EL (cell line): ENCODE measurements around the gene ROBO1.
"Not testable (repeated sequence)": the region's sequence is repeated elsewhere in the genome, so short reads cannot be mapped to it uniquely, and the experiment has no call there.

Source experiments
- DNase-seq: peaks from one replicate; pipeline ENCODE4 v3.0.0-alpha.2; 2016

ROBO1 gene

DNA sequence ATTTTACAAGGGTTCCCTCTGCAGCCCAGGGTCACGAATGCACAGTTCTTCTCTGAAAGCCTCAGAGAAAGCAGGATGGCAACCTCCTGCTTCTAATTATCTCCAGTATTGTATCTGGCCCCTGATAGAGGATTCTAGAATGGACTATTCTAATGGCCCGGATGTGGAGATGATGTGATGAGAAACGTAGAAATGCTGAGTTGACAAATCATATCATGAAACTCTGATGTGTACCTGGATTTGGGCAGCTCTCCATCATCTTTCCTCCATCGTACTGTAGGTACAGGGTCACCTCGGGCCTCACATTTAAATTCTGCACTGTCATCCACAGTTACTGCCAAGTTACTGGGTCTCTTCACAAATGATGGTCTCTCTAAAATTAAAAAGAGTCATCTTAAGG lies 1050.8 kb downstream of the ROBO1 start:
- no peak for DNase-seq

DNA sequence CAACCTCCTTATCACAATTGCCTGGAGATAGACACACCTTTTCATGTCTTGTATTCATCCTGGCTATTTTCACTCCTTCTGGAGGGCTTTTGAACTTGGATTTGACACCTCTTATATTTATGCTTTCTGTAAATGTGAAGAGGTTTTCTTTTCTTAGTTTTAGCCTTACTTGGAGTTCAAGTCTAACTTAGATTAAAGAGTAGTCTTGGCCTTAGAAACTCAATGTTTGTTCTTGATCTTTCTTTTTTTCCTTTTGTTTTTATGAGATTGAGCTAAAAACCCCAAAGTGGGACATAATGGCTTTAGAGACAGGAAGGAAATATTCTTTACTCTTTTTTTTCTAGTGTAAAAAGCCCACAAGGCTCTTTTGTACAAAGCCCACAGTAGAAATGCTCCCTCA lies 1054.9 kb downstream of the ROBO1 start:
- no peak for DNase-seq

DNA sequence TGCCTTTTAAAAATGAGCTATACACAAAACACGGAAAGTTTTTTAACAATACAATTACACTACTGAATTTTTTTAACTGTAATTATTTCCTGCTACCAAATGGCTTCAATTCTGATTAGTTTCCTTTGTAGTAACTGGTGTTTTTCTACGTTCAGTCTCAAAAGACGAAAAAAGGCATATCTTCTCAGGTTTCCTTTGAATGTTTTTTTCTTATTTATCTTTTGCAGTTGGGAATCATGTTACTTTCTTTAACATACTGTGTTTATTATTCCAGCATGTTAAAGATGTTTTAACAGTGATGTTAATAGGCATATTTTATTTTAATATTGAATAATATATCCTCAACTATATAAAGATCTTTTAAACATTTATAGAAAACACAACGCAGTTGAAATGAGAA lies 1055.5 kb downstream of the ROBO1 start:
- no peak for DNase-seq

DNA sequence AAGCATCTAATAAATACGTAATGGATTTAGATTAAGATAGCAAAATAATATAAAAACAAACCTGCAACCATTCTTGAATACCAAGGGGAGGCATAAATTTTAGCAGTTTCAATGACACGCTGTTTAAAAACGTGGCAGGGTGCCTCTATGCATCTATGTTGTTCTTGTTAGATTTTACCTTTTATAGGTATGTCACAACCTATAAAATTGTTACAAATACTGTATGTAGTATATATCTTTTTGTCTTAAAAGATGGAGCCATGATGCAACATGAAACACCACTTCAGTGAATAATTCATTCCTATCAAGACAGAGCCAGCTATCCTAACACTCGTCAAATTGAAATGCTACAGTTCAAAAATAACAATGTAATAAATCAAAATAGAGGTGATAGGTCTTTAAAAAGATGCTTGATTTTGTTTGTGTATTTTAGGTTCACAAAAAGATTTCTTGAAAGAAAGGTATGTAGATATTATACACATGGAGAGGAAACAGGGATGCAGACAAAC lies 1059.2 kb downstream of the ROBO1 start:
- DNase-seq, result no peak

DNA sequence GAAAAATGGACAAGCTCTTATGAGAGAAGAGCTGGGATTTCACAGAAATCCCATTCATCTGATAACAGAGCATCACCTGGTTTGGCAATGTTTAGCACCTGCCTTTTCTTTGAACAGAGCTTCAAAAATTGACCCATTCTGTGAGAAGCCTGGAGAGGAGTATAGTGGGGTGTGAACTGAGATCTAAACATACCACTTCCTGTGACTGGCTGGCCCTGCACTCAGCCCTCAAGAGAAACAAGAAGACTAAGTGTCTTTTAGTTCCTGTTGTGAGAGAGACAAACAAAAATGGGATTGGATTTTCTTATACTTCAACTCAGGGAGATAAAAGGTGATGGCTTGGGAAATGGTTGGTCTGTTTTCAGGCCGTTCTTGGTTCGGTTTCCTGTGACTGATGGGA lies 1060.2 kb downstream of the ROBO1 start:
- no peak for DNase-seq

DNA sequence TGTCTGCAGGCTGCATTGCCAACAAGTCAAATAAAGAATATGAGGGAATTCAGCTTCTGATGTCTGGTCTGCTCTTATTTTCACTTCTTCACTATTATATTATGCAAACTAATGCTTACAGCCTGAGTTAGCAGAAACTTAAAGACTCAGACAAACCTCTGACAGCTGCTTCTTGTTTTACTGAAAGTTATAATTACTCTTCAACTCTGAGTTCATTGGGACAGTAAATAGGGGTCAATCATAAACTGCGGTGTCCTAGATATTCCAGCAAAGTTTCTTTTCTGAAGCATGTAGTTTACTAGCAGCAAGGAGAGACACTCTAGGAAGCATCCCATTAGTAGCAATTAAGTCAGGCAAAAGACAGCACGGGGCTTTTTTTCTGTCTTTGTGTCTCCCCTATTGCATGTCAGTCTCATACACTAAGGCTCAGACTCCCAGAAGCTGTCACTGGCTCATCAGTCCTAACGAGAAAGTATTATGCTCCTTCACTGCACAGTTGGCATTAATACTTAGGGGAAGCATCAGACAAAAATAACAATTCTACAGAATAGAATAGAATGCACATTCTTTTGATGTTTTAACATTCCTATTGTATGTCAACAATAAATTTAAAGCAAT lies 1060.8 kb downstream of the ROBO1 start:
- no peak for DNase-seq

DNA sequence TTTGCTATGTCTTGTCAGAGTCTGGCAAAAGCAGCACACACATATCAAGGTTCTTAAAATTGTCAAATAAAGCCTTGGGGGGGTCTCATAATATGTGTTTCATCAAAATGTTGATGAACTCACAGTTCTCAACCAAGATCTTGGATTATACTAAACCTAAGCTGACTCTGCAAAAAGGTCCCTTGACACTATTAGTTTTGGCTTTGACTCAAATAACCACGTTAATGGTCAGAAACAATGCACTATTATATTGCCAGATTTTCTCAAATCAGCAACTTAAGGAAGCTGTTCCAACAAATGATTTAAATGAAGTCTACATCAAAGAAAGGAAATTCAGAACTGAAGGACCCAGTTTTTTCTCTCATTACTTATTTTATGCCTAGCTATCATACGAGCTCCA lies 1063.9 kb downstream of the ROBO1 start:
- DNase-seq, result no peak

DNA sequence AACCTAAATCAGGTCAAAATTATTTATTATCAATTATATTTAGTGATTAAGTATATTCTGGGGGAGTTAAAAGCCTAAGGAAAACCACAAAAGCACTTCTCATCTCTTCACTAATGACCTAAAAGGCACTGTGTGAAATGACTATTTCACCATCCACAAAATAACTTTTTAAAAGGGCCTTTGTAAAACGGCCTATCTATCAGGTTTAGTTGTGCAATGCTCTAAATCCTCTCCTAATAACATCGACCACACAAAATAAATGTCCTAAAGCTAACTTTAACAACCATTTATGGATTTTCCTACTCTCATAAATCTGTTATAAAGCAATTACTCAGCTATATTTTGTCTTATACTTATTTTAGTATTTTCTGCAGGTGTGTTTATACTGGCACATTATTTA lies 1066.3 kb downstream of the ROBO1 start:
- DNase-seq, result no peak

DNA sequence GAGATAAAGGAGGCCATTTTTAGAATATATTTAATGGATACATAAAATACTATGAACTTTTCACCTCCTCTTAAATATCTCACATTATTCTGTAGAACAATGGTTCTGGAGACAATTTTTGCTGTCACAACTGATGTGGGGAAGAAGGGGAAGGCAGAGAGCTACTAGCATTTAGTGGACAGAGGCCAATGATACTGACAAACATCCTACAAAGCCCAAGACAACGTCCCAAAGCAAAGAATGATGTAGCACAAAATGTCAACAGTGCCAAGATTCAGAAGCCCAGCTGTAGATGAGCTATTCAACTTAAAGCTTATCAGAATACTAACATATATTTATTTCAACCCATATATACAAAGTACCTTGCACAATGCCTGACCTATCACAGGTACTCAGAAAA lies 1069.4 kb downstream of the ROBO1 start:
- DNase-seq, result no peak

DNA sequence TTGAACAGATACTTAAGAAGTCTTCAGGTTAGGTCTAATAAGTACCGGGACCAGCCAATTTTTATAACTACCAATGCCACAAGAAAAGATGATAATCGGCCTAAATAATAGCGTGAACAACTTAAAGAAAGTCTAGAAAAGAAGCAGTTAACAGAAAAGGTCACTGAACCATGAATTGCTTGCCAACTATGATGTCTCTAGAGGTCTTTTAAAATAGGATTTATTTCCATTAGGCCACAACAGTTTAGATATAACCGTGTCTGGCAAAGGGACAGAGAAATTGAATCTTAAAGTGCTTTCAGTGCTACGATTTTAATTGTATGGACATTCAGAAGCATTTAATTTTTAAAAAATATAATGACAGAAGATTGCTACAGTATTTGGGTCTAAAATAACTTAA lies 1070.4 kb downstream of the ROBO1 start:
- DNase-seq, result no peak

DNA sequence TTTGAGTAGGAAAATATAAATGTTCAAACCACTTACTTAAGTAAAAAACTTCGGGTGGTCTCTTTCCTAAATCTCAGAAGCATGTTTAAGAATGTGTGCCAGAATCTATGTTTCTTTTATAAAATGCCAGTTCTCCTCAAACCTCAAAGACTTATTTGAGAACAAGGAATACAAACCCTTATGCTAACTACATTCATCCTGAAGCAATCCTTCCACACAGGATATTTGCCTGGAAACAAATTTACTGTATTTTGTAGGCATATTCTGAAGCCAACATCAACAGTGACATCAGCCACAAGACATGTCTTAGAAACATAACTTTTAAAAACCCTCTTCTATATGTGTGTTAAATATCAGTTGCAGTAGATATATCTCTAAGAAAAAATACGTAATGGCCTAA lies 1077.0 kb downstream of the ROBO1 start:
- peak; percentile 18 for DNase-seq

DNA sequence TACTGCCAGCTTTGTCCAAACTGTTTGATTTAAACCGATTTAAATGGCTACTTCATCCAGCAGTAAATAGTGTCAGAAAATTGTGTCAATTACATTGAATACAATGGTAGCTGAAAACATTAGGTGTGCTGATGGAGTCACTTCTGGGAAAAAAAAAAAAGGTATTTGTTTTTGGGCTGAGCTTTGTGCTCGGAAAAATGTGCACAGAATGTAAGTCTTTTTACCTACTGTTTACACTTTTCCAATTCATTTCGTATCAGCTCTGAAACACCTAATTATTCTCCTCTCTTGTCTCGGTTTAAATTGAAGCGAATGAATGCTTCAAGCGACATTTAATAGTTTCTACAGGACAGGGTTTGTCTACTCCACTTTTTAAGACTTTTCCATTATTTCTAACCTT lies 1078.4 kb downstream of the ROBO1 start:
- no peak for DNase-seq

DNA sequence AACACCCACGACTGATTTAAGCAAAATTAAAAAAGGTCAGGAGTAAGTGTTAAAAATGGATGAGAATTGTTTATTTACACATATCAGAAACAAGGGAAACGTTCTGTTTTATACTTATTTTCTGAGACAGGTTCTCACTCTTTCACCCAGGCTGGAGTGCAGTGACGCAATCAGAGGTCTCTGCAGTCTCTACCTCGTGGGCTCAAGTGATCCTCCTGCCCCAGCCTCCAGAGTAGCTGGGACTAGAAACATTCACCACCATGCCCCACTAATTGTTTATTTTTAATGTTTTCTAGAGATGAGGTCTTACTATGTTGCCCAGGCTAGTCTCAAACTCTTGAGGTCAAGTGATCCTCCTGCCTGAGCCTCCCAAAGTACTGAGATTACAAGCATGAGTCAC lies 1080.3 kb downstream of the ROBO1 start:
- no peak for DNase-seq

DNA sequence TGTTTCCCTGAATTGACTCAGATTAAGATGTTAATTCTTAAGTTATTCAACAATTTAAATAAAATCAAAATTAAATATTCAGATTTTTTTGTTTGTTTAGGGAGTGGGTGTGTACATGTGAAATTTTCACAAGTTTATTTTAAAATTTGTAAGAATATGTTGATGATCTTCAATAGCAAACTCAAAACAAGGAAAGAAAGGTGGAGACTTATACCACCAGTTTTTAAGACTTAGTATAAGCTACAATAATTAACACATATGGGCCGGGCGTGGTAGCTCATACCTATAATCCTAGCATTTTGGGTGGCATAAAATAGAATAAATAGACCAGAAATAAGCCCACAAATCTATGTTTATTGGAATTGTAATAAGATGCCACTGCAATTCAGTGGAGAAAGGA lies 1084.5 kb downstream of the ROBO1 start:
- no peak for DNase-seq

DNA sequence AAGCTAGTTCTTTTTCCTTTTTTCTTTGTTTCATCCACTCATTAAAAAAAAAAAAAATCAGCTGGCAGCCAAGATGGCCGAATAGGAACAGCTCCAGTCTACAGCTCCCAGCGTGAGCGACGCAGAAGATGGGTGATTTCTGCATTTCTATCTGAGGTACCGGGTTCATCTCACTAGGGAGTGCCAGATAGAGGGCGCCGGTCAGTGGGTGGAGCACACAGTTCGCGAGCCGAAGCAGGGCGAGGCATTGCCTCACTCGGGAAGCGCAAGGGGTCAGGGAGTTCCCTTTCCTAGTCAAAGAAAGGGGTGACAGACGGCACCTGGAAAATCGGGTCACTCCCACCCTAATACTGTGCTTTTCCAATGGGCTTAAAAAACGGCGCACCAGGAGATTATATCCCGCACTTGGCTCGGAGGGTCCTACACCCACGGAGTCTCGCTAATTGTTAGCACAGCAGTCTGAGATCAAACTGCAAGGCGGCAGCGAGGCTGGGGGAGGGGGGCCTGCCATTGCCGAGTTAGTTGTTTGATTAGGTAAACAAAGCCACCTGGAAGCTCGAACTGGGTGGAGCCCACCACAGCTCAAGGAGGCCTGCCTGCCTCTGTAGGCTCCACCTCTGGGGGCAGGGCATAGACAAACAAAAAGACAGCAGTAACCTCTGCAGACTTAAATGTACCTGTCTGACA lies 1092.5 kb downstream of the ROBO1 start:
- DNase-seq, result not testable (repeated sequence)

DNA sequence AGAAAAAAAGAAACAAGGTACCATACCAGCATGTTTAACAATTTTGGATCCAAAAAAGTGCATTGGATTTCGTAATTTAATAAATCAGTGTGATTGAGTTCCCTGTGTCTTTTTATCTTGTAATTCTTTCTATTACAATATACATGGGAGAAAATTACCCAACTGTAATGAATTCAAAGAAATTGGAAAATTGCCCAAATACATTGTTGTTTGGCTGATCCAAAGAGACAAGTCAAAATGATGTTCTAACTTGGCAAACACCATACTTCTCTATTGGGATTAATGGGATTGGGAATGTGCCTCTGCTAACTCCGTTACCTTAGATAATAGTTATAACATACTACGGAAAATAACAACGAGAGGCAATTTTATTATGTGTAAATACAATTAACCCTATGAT lies 1097.1 kb downstream of the ROBO1 start:
- no peak for DNase-seq

DNA sequence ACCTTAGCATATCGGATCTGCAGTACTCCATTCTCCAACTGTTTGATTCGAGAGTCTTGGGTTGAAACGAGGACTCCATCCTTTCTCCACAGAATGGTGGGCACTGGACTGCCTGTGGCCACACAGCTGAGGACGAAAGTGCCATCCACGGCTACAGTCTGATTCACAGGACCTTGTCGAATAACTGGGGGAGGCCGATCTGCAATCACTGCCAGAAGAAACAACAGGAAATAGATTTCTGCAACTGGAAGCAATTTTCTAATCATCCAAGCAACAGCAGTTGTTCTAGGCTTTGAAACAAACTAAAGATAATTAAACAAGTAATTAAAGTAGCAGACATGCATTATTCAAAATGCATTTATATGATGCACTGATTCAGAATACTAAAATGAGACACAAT lies 1097.7 kb downstream of the ROBO1 start:
- DNase-seq, result no peak

DNA sequence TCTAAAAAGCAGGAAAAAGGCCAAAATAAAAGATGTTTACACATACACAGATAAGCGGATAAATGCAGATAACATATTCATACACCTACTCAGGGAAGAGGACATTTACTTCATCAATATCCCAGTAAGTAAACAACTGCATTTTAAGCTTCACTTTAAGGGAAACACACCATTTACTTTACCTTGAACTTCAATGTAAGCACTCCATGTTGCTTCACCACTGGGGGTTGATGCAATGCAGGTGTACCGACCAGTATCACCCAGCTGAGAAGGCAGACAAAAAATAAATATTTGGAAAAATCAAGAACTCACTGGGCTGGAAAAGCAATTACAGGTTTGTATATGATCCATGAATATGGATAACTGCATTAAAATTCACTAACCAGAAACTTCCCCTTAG lies 1099.5 kb downstream of the ROBO1 start:
- DNase-seq, result no peak

DNA sequence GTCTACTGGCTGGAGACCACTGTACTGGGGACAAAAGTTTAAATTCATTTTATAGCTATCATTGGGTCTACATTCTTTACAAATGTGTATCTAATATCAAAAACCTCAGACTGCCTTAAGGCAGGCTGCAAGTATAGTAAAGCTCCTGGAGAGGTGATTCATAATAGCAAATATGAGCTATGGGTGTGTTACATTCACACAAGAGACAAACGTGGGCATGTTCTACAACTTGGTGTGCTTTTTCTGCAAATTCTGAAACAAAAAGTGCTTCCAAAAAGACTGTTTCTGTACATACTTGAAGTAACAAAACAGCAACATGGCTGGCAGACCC lies 1101.4 kb downstream of the ROBO1 start:
- peak; percentile 68 for DNase-seq

DNA sequence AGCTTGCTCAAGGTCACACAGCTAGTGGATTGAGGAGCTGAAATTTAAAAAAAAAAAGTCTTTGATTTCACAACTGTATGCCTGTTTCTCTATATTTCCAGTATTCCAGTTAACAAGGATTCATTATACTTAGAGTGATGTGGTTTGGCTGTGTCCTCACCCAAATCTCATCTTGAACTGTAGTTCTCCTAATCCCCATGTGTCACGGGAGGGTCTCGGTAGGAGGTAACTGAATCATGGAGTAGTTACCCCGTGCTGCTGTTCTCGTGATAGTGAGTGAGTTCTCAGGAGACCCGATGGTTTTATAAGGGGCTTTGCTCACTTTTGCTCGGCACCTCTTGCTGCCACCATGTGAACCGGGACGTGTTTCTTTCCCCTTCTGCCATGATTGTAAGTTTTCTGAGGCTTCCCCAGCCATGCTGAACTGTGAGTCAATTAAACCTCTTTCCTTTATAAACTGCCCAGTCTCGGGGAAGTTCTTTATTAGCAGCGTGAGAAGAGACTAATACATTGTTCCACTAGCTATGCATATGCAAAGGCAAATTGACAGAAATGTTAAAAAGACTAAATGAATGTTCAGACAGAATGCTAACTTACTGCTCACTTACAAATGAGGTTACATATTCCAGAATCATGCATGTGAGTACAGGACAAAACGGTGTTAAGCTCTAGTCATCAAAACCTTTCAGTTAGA lies 1101.9 kb downstream of the ROBO1 start:
- no peak for DNase-seq

DNA sequence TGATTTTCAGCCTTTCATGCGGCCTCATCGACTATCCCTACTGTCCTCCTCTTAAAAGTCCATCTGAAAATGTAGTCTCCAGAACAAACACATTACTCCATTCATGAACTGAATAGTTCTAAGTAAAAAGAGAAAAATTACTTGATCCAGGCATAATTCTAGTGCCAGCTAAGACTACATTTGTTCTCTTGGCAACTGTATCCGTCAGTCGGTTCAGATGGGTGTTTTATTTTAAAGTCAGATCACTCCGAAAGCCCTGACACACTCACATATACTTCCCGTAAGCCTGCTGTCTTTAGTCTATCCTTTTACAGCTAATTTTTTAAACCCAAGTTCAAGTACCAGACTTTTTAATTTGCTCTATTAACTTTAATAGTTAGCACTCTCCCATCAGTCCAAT lies 1102.7 kb downstream of the ROBO1 start:
- DNase-seq, result no peak

DNA sequence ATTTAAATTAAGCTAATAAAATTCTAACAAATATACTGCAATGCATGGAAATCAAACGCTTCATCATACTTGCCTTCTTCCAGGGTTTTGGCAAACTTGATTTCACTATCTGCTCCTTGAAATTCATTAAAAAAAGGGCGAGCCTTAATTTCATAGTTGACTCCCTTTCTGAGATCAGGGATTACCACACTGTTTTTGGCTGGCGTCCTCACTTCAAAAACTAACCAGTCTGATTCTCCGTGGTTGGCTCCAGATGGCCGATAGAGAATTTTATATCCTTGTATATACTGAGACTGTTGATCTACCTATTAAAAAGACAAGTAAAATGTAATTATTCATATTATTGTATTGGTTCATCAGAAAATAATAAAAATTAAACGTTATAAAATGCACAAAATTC lies 1106.8 kb downstream of the ROBO1 start:
- no peak for DNase-seq

DNA sequence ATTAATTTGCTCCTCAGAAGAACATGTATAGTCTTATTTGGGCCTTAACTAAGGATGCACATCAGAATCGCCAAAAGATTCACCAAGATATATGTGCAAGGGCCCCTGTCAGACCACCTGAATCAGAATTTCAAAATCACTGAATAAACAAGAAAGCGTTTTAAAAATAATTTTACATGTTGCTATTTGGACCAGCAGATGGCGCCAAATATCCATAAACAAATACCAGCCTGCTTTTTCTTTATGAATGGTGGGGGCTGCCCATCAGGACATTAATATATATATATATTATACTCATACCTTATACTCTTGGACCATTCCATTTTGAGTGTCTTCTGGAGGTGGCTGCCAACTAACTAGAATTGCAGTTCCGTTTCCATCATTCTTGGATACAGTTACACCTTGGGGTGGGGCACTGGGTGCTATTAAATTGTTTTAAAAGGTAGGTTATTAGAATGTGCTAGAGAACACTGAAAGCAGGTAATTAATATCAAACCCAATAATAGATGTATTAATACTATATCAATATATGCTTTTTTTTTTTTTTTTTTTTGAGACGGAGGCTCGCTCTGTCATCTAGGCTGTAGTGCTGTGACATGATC lies 1108.3 kb downstream of the ROBO1 start:
- DNase-seq, result peak; percentile 48

DNA sequence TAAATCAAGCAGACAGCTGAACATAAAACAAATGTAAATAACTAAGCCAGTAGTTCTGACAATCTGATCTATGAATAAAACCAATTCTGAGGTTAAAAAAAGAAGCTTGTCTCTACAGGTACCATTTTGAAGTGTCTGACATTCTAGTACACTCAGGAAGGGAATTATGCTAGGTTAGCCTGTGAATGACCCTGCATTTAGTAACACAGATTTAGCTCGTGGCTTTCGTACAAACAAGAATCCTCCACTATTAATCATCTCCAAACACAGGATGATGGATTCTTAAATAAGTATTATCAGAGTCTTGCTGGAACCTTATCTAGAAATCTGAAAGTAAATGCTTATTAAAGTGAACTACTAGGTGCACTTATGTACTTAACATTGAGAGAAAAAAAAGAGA lies 1120.1 kb downstream of the ROBO1 start:
- peak; percentile 13 for DNase-seq
